Panc1 (cell line): ENCODE results near the gene TSSK6. TPM values are rescaled to one million over a fixed set of nuclear protein-coding genes. Genes with fewer than 3 reads are reported as not detected.

Experiments used
- ATAC-seq: fragments of 200-7000 bp; cut with Tn5 transposase; 2 replicates; pipeline ENCODE4 v1.9.1; 2020; ENCODE audit warnings: mild to moderate bottlenecking, moderate library complexity
- BruUV-seq: library from RNA; stranded (reverse); fragments of 400-500 nt; replicated peaks from 2 replicates; lab custom pipeline; 2021; lab: Mats Ljungman, UMichigan
- CTCF ChIA-PET: fragments of 300-600 bp; sonication (Branson Sonifier 250); formaldehyde crosslinking; loops from one replicate; lab custom pipeline; 2022; ENCODE audit warnings: antibody characterized with exemption; lab: Charles Lee
- POLR2A ChIA-PET: fragments of 300-600 bp; sonication (Branson Sonifier 250); formaldehyde crosslinking; loops from one replicate; lab custom pipeline; 2022; ENCODE audit warnings: antibody characterized with exemption; lab: Charles Lee
- DNase-seq: peaks from one replicate; pipeline ENCODE4 v3.0.0-alpha.2; 2010; ENCODE audit warnings: low read depth, low spot score
- H3K27ac ChIP-seq: 2 replicates; pipeline ENCODE4 v1.5.1; 2011; ENCODE audit warnings: mild to moderate bottlenecking, low read length, inconsistent platforms
- H3K27me3 ChIP-seq: fragments of 200-500 bp; sonication (Bioruptor generic); 2 replicates; pipeline ENCODE4 v1.6.0; 2014; ENCODE audit warnings: low read length, inconsistent platforms; ENCODE audit not compliant: control insufficient read depth, insufficient read depth
- H3K36me3 ChIP-seq: fragments of 200-500 bp; sonication (Bioruptor generic); 2 replicates; pipeline ENCODE4 v1.5.1; 2014; ENCODE audit warnings: inconsistent platforms, mild to moderate bottlenecking, low read length, moderate library complexity; ENCODE audit not compliant: control insufficient read depth, insufficient read depth
- H3K4me1 ChIP-seq: 2 replicates; pipeline ENCODE4 v1.5.1; 2011; ENCODE audit warnings: inconsistent platforms, mild to moderate bottlenecking, low read length, moderate library complexity; ENCODE audit not compliant: control insufficient read depth, insufficient read depth
- H3K4me3 ChIP-seq, 2 experiments: 2 replicates each; pipeline ENCODE4 v1.5.1; 2011 to 2012; ENCODE audit warnings: low read depth in 2 of 2, low read length in 2 of 2, mild to moderate bottlenecking in 2 of 2, inconsistent platforms in 1 of 2, moderate library complexity in 1 of 2
- H3K9me3 ChIP-seq: fragments of 200-500 bp; sonication (Bioruptor generic); 2 replicates; pipeline ENCODE4 v1.5.1; 2014; ENCODE audit warnings: low read depth, mild to moderate bottlenecking, inconsistent platforms, low read length, moderate library complexity; ENCODE audit not compliant: control insufficient read depth, insufficient read depth
- POLR2AphosphoS5 ChIP-seq: IDR thresholded peaks from 2 replicates; pipeline ENCODE4 v1.6.1; 2012; ENCODE audit warnings: mild to moderate bottlenecking, low read depth, low read length, moderate library complexity
- SIN3A ChIP-seq: IDR thresholded peaks from 2 replicates; pipeline ENCODE4 v1.6.1; 2012; ENCODE audit warnings: low read depth, mild to moderate bottlenecking, low read length, moderate library complexity, borderline replicate concordance; ENCODE audit not compliant: insufficient read depth
- TCF7L2 ChIP-seq: IDR thresholded peaks from 2 replicates; pipeline ENCODE4 v1.6.1; 2011; ENCODE audit warnings: mild to moderate bottlenecking, low read depth, low read length, inconsistent platforms
- in situ Hi-C: cut with HindIII; loops from 2 replicates; pipeline ENCODE4 v1.10.0; 2016; ENCODE audit warnings: low sequenced_read_pairs, low pct_unique_long_range_greater_than_20kb
- intact Hi-C: fragments of 100-400 bp; cut with micrococcal nuclease; formaldehyde crosslinking; loops from one replicate; pipeline ENCODE4 v1.10.0; 2022; ENCODE audit not compliant: unreplicated experiment
- total RNA-seq: library from RNA; stranded (reverse); gene quantifications from one replicate; pipeline ENCODE4 v1.2.1, GENCODE V29; 2021; ENCODE audit not compliant: unreplicated experiment
- TF ChIP-seq, protein P1 (sequence below): fragments of 450-650 bp; IDR thresholded peaks from 2 replicates; pipeline ENCODE4 v1.5.1; 2017; ENCODE audit warnings: mild to moderate bottlenecking
- TF ChIP-seq, protein P2 (sequence below), 2 experiments: IDR thresholded peaks; 2 replicates each; pipeline ENCODE4 v1.6.1; 2011 to 2012; ENCODE audit warnings: low read depth in 2 of 2, control low read depth in 1 of 2, low read length in 1 of 2, mild to moderate bottlenecking in 1 of 2, moderate library complexity in 1 of 2; ENCODE audit not compliant: insufficient read depth in 1 of 2

TSSK6 gene
- total RNA-seq, 1 experiment from 2014 or later: 1.8 TPM

DNA sequence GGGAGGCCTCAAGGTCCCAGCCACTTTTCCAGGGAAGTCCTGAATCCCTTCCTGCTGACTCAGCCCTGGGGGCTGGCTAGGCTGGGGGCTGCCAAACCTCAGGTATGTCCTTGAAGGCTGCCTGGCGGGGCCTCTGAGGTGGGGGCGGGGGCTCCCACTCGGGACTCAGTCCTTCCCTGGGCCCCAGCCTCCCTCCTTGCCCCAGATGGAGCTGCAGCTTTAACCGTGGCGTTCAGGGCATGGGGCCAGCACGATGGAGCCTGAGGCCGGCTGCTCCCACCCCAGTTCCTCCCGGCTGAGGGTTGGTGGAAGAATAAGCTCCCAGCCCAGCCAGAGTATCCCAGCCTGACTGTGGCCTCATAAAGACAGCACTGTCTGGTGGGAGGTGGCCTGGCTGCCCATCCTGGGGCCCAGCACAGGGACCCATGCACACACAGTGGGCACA, 35.2 kb upstream of the TSSK6 start:
- H3K4me1 ChIP-seq: no peaks in the 10 kb centered on the region
- H3K27ac ChIP-seq: no peak overlapping the region
- no peaks in the 10 kb centered on the region for H3K36me3 ChIP-seq
- no peak overlapping the region for H3K4me3 ChIP-seq
- no peak; the same call in 1 of the 2 replicates for ATAC-seq
- intact Hi-C loops (no loop called here), in situ Hi-C loops (no loop called here)
- TF ChIP-seq, protein P1, sequence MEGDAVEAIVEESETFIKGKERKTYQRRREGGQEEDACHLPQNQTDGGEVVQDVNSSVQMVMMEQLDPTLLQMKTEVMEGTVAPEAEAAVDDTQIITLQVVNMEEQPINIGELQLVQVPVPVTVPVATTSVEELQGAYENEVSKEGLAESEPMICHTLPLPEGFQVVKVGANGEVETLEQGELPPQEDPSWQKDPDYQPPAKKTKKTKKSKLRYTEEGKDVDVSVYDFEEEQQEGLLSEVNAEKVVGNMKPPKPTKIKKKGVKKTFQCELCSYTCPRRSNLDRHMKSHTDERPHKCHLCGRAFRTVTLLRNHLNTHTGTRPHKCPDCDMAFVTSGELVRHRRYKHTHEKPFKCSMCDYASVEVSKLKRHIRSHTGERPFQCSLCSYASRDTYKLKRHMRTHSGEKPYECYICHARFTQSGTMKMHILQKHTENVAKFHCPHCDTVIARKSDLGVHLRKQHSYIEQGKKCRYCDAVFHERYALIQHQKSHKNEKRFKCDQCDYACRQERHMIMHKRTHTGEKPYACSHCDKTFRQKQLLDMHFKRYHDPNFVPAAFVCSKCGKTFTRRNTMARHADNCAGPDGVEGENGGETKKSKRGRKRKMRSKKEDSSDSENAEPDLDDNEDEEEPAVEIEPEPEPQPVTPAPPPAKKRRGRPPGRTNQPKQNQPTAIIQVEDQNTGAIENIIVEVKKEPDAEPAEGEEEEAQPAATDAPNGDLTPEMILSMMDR: no peak
- no peak for TF ChIP-seq POLR2AphosphoS5
- no peak for TF ChIP-seq SIN3A
- TF ChIP-seq, protein P2, sequence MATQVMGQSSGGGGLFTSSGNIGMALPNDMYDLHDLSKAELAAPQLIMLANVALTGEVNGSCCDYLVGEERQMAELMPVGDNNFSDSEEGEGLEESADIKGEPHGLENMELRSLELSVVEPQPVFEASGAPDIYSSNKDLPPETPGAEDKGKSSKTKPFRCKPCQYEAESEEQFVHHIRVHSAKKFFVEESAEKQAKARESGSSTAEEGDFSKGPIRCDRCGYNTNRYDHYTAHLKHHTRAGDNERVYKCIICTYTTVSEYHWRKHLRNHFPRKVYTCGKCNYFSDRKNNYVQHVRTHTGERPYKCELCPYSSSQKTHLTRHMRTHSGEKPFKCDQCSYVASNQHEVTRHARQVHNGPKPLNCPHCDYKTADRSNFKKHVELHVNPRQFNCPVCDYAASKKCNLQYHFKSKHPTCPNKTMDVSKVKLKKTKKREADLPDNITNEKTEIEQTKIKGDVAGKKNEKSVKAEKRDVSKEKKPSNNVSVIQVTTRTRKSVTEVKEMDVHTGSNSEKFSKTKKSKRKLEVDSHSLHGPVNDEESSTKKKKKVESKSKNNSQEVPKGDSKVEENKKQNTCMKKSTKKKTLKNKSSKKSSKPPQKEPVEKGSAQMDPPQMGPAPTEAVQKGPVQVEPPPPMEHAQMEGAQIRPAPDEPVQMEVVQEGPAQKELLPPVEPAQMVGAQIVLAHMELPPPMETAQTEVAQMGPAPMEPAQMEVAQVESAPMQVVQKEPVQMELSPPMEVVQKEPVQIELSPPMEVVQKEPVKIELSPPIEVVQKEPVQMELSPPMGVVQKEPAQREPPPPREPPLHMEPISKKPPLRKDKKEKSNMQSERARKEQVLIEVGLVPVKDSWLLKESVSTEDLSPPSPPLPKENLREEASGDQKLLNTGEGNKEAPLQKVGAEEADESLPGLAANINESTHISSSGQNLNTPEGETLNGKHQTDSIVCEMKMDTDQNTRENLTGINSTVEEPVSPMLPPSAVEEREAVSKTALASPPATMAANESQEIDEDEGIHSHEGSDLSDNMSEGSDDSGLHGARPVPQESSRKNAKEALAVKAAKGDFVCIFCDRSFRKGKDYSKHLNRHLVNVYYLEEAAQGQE (IDR thresholded peaks at IDR 0.05; ENCODE audit: insufficient read depth in 1 of 2, low read depth in 2 of 2, low read length in 1 of 2): no peak
- no peak for TF ChIP-seq TCF7L2
- DNase-seq: no peak
- POLR2A ChIA-PET: no interaction called here
- no peaks in the 10 kb centered on the region for H3K9me3 ChIP-seq
- H3K27me3 ChIP-seq: no peaks in the 10 kb centered on the region
- no TSS peak for BruUV-seq
- CTCF ChIA-PET: no interaction called here

DNA sequence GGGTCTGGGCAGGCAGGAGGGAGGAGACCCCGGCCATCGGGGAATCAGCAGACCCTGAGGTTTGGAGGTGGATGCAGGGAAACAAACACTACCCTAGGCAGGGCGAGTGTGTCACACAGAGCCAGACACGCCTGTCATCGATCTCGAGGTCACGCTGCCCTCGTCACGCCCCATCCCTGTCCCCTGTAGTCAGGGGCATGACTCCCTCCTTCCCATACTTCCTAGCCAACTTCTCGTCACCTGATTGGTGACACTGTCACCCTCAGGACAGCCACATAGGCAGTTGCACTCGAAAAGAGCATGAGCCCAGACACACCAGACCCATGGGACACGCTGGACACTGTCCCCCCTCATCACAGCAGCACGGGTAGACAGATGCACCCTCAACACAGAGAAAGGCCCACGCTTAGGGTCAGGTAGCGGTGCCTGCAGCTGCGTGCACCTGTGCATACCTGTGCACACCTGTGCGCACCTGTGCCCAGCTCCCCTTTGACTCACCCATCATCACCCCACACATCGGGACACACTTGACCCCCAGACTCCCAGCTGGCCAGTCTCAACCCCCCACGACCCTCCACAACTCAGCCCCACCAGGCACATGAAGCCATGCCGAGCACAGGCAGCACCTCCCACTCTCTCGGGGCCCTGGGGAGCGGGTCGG, 34.6 kb upstream of the TSSK6 start:
- H3K4me3 ChIP-seq: no peak overlapping the region
- no peaks in the 10 kb centered on the region for H3K36me3 ChIP-seq
- H3K4me1 ChIP-seq: no peaks in the 10 kb centered on the region
- TF ChIP-seq, protein P1: no peak
- TF ChIP-seq, protein P2 (IDR thresholded peaks at IDR 0.05; ENCODE audit: insufficient read depth in 1 of 2, low read depth in 2 of 2, low read length in 1 of 2): no peak
- no peak for TF ChIP-seq TCF7L2
- no peak for TF ChIP-seq SIN3A
- no peak for TF ChIP-seq POLR2AphosphoS5
- in situ Hi-C loops: no loop called here
- ATAC-seq (no peak), DNase-seq (no peak)
- H3K9me3 ChIP-seq: no peaks in the 10 kb centered on the region
- intact Hi-C loops: no loop called here
- BruUV-seq: no TSS peak
- ChIA-PET CTCF (no interaction called here), POLR2A (no interaction called here)
- no peak overlapping the region for H3K27ac ChIP-seq
- no peaks in the 10 kb centered on the region for H3K27me3 ChIP-seq
